Esophagus squamous epithelium (tissue), 5 donors: ENCODE data around the gene MEIS1. TPM values are rescaled to one million over a fixed set of nuclear protein-coding genes. Genes with fewer than 3 reads are reported as not detected.

Source experiments
- DNase-seq: peaks from one replicate; lab custom pipeline; 2025; lab: John Stamatoyannopoulos, UW
- H3K27ac ChIP-seq, 4 donors: fragments of 200-600 bp; sonication (generic); one replicate each; pipeline ENCODE4 v1.5.1; 2016 to 2019; ENCODE audit warnings: mild to moderate bottlenecking in 1 of 4
- H3K27me3 ChIP-seq, 4 donors: fragments of 200-600 bp; sonication (generic); 1 replicate in 3 of 4; 2 replicates in 1 of 4; pipeline versions ENCODE4 v1.5.1 to v1.6.0; 2017 to 2021; ENCODE audit warnings: antibody characterized with exemption in 1 of 4
- H3K36me3 ChIP-seq, 3 donors: fragments of 200-600 bp; sonication (generic); one replicate each; pipeline ENCODE4 v1.5.1; 2016 to 2019
- H3K4me1 ChIP-seq, 3 donors: fragments of 200-600 bp; sonication (generic); one replicate each; pipeline ENCODE4 v1.5.1; 2017 to 2019
- H3K4me3 ChIP-seq, 4 donors: fragments of 200-600 bp; sonication (generic); 1 replicate in 3 of 4; 2 replicates in 1 of 4; pipeline ENCODE4 v1.5.1; 2016 to 2019; ENCODE audit warnings: mild to moderate bottlenecking in 2 of 4, moderate library complexity in 1 of 4
- H3K9me3 ChIP-seq, 3 donors: fragments of 200-600 bp; sonication (generic); one replicate each; pipeline ENCODE4 v1.5.1; 2016 to 2019
- CTCF ChIP-seq, 6 experiments: fragments of 450-650 bp in 4 of 6; fragments of 200-600 bp in 2 of 6; sonication (generic) in 2 of 6; IDR thresholded peaks; one replicate each; pipeline ENCODE4 v1.5.1; 2016 to 2019; ENCODE audit warnings: antibody characterized with exemption in 6 of 6, mild to moderate bottlenecking in 4 of 6, moderate library complexity in 4 of 6
- POLR2A ChIP-seq, 4 donors: fragments of 450-650 bp; IDR thresholded peaks; one replicate each; pipeline ENCODE4 v1.6.1; 2017; ENCODE audit warnings: antibody characterized with exemption in 4 of 4, mild to moderate bottlenecking in 4 of 4, moderate library complexity in 3 of 4
- WGBS, 2 donors: methylation state at CpG; one replicate each; pipeline ENCODE4 v1.1.5; 2018; 5-methylcytosine and 5-hydroxymethylcytosine counted together
- intact Hi-C: fragments of 100-400 bp; cut with DNase I; formaldehyde crosslinking; loops from one replicate; pipeline ENCODE4 v1.15.0; 2022
- total RNA-seq, 4 donors: library from RNA; depleted of rRNA; stranded (reverse); fragments of >200 nt; gene quantifications; one replicate each; pipeline ENCODE4 v1.1.0, GENCODE V29; 2016
- donor health status: DM: yes; HTN: yes; CAD: no.

The MEIS1 gene
- total RNA-seq, 4 donors from 2014 or later: 17.8 to 56.1 (median 28.5) TPM

GRCh38 chr2:66431274-66431642, 3.7 kb upstream of the MEIS1 start:
- Histone ChIP-seq H3K27ac (peak overlapping the region in 3 of 4 donors; percentile 39 to 96 (median 92)), H3K4me3 (no peak overlapping the region), H3K4me1 (peaks cover 0 to 53% (median 0%) of the 10 kb centered on the region in 3 donors), H3K27me3 (peaks cover 0 to 25% (median 0%) of the 10 kb centered on the region in 4 donors), H3K36me3 (no peaks in the 10 kb centered on the region), H3K9me3 (no peaks in the 10 kb centered on the region)
- TF ChIP-seq CTCF (IDR thresholded peaks at IDR 0.05) (no peak), POLR2A (IDR thresholded peaks at IDR 0.05) (no peak)
- intact Hi-C loops: no loop called here
- no peak for DNase-seq

GRCh38 chr2:66431846-66432587, 2.9 kb upstream of the MEIS1 start:
- no peak for DNase-seq
- no peaks in the 10 kb centered on the region for H3K36me3 ChIP-seq
- peak overlapping the region; percentile 68 to 78 (median 74) for H3K4me3 ChIP-seq
- TF ChIP-seq POLR2A (IDR thresholded peaks at IDR 0.05): no peak
- no peak for TF ChIP-seq CTCF (IDR thresholded peaks at IDR 0.05)
- intact Hi-C loops: no loop called here
- peaks cover 0 to 19% (median 0%) of the 10 kb centered on the region in 4 donors for H3K27me3 ChIP-seq
- WGBS, 2 donors: 44 to 59% methylated on average over 20 to 33 of the region's 39 CpGs
- H3K27ac ChIP-seq: peak overlapping the region; percentile 92 to 98 (median 94)
- H3K9me3 ChIP-seq: no peaks in the 10 kb centered on the region
- H3K4me1 ChIP-seq: peaks cover 0 to 45% (median 0%) of the 10 kb centered on the region in 3 donors

GRCh38 chr2:66432801-66433694, 1.9 kb upstream of the MEIS1 start:
- Histone ChIP-seq H3K4me1 (peaks cover 0 to 36% (median 0%) of the 10 kb centered on the region in 3 donors), H3K27ac (peak overlapping the region; percentile 92 to 98 (median 94)), H3K4me3 (peak overlapping the region; percentile 68 to 78 (median 74)), H3K36me3 (peaks cover 0 to 4% (median 3%) of the 10 kb centered on the region in 3 donors), H3K27me3 (peaks cover 0 to 19% (median 0%) of the 10 kb centered on the region in 4 donors), H3K9me3 (no peaks in the 10 kb centered on the region)
- peak in 2 of 4 donors; percentile 37 to 38 for TF ChIP-seq POLR2A (IDR thresholded peaks at IDR 0.05)
- TF ChIP-seq CTCF (IDR thresholded peaks at IDR 0.05): peak in 3 of 6 experiments; percentile 12 to 32 (median 25)
- intact Hi-C loops: no loop called here
- DNase-seq: no peak
- 2 to 7% methylated on average over 26 to 32 of the region's 51 CpGs for WGBS, 2 donors

- H3K4me3 ChIP-seq: peak overlapping the region; percentile 68 to 78 (median 74)
- intact Hi-C loops: no loop called here
- WGBS, 2 donors: 0 to 9% methylated on average over 5 to 7 of the region's 7 CpGs
- H3K27ac ChIP-seq: peak overlapping the region; percentile 92 to 98 (median 94)
- no peak for DNase-seq
- H3K36me3 ChIP-seq: peaks cover 0 to 8% (median 8%) of the 10 kb centered on the region in 3 donors
- H3K9me3 ChIP-seq: no peaks in the 10 kb centered on the region
- TF ChIP-seq CTCF (IDR thresholded peaks at IDR 0.05) (no peak), POLR2A (IDR thresholded peaks at IDR 0.05) (no peak)
- H3K4me1 ChIP-seq: peaks cover 0 to 31% (median 0%) of the 10 kb centered on the region in 3 donors
- H3K27me3 ChIP-seq: peaks cover 0 to 19% (median 0%) of the 10 kb centered on the region in 4 donors
Measured at GRCh38 chr2:66433695-66433944, 1.3 kb upstream of the MEIS1 start.
